Measurements from ENCODE around the gene SATB2.
A peak's percentile ranks its signal among the peaks of the same experiment; 100 is the strongest.

Gene SATB2

GRCh38 chr2:199457147-199458008 is at the start of gene SATB2:
Gene SATB2, minus strand, starts transcription at chr2:199457939. Its CDS starts 1,902 bp downstream, at chr2:199456037.
- peaks cover 75% of the 10 kb centered on the region for H3K27me3 Mint-ChIP-seq

GRCh38 chr2:199505755-199506403 is 48.1 kb upstream of the SATB2 start:
- H3K9me3 Mint-ChIP-seq = no peaks in the 10 kb centered on the region
- no peaks in the 10 kb centered on the region for H3K4me1 Mint-ChIP-seq (ENCODE audit: low read depth)
- H3K27ac Mint-ChIP-seq = no peak overlapping the region
- peaks cover 36% of the 10 kb centered on the region for H3K27me3 Mint-ChIP-seq
- no peak for DNase-seq
- no peak overlapping the region for H3K4me3 Mint-ChIP-seq
- H3K36me3 Mint-ChIP-seq (ENCODE audit: low read depth) = no peaks in the 10 kb centered on the region

More at GRCh38 chr2:199457147-199458008, at the start of gene SATB2:
- peak within 1 kb of the TSS; percentile 67 for H3K4me3 Mint-ChIP-seq
- peaks cover 2% of the 10 kb centered on the region for H3K36me3 Mint-ChIP-seq (ENCODE audit: low read depth)
- DNase-seq = peak; percentile 53
- no peak within 1 kb of the TSS for H3K27ac Mint-ChIP-seq
- H3K9me3 Mint-ChIP-seq = no peaks in the 10 kb centered on the region
- peaks cover 31% of the 10 kb centered on the region for H3K4me1 Mint-ChIP-seq (ENCODE audit: low read depth)

- H3K27ac Mint-ChIP-seq = no peak overlapping the region
- DNase-seq = no peak
- no peaks in the 10 kb centered on the region for H3K36me3 Mint-ChIP-seq (ENCODE audit: low read depth)
- no peaks in the 10 kb centered on the region for H3K9me3 Mint-ChIP-seq
- no peak overlapping the region for H3K4me3 Mint-ChIP-seq
- no peaks in the 10 kb centered on the region for H3K4me1 Mint-ChIP-seq (ENCODE audit: low read depth)
- H3K27me3 Mint-ChIP-seq = peaks cover 19% of the 10 kb centered on the region
Observed at GRCh38 chr2:199503148-199503547, 45.4 kb upstream of the SATB2 start.

- H3K36me3 Mint-ChIP-seq (ENCODE audit: low read depth) = no peaks in the 10 kb centered on the region
- H3K27ac Mint-ChIP-seq = no peak overlapping the region
- DNase-seq = no peak
- peaks cover 27% of the 10 kb centered on the region for H3K27me3 Mint-ChIP-seq
- no peaks in the 10 kb centered on the region for H3K9me3 Mint-ChIP-seq
- no peaks in the 10 kb centered on the region for H3K4me1 Mint-ChIP-seq (ENCODE audit: low read depth)
- H3K4me3 Mint-ChIP-seq = no peak overlapping the region
Observed at GRCh38 chr2:199499005-199499404, 41.3 kb upstream of the SATB2 start.

- H3K4me3 Mint-ChIP-seq = no peak overlapping the region
- H3K9me3 Mint-ChIP-seq = no peaks in the 10 kb centered on the region
- H3K4me1 Mint-ChIP-seq (ENCODE audit: low read depth) = no peaks in the 10 kb centered on the region
- H3K27ac Mint-ChIP-seq = no peak overlapping the region
- no peak for DNase-seq
- H3K27me3 Mint-ChIP-seq = peaks cover 32% of the 10 kb centered on the region
- H3K36me3 Mint-ChIP-seq (ENCODE audit: low read depth) = no peaks in the 10 kb centered on the region
Observed at GRCh38 chr2:199495147-199495546, 37.4 kb upstream of the SATB2 start.

- Mint-ChIP-seq H3K9me3 (no peaks in the 10 kb centered on the region), H3K27me3 (peaks cover 52% of the 10 kb centered on the region), H3K36me3 (ENCODE audit: low read depth) (no peaks in the 10 kb centered on the region), H3K27ac (no peak overlapping the region), H3K4me3 (no peak overlapping the region), H3K4me1 (ENCODE audit: low read depth) (no peaks in the 10 kb centered on the region)
- DNase-seq = no peak
Observed at GRCh38 chr2:199490049-199490448, 32.3 kb upstream of the SATB2 start.

GRCh38 chr2:199488772-199489400 is 31.1 kb upstream of the SATB2 start:
- no peak overlapping the region for H3K27ac Mint-ChIP-seq
- H3K27me3 Mint-ChIP-seq = peaks cover 60% of the 10 kb centered on the region
- H3K9me3 Mint-ChIP-seq = no peaks in the 10 kb centered on the region
- H3K4me3 Mint-ChIP-seq = no peak overlapping the region
- no peaks in the 10 kb centered on the region for H3K36me3 Mint-ChIP-seq (ENCODE audit: low read depth)
- DNase-seq = peak; percentile 51
- no peaks in the 10 kb centered on the region for H3K4me1 Mint-ChIP-seq (ENCODE audit: low read depth)

- Mint-ChIP-seq H3K27ac (no peak overlapping the region), H3K9me3 (no peaks in the 10 kb centered on the region), H3K4me3 (no peak overlapping the region), H3K36me3 (ENCODE audit: low read depth) (no peaks in the 10 kb centered on the region), H3K27me3 (peaks cover 56% of the 10 kb centered on the region), H3K4me1 (ENCODE audit: low read depth) (no peaks in the 10 kb centered on the region)
- DNase-seq = peak; percentile 43
Observed at GRCh38 chr2:199485732-199486335, 28.1 kb upstream of the SATB2 start.

GRCh38 chr2:199484927-199485326 is 27.2 kb upstream of the SATB2 start:
- DNase-seq = no peak
- Mint-ChIP-seq H3K9me3 (no peaks in the 10 kb centered on the region), H3K4me3 (no peak overlapping the region), H3K36me3 (ENCODE audit: low read depth) (no peaks in the 10 kb centered on the region), H3K27me3 (peaks cover 54% of the 10 kb centered on the region), H3K27ac (no peak overlapping the region), H3K4me1 (ENCODE audit: low read depth) (no peaks in the 10 kb centered on the region)

GRCh38 chr2:199480966-199481365 is 23.2 kb upstream of the SATB2 start:
- no peak for DNase-seq
- Mint-ChIP-seq H3K4me1 (ENCODE audit: low read depth) (no peaks in the 10 kb centered on the region), H3K27ac (no peak overlapping the region), H3K27me3 (peaks cover 52% of the 10 kb centered on the region), H3K36me3 (ENCODE audit: low read depth) (no peaks in the 10 kb centered on the region), H3K4me3 (no peak overlapping the region), H3K9me3 (no peaks in the 10 kb centered on the region)

- H3K9me3 Mint-ChIP-seq = no peaks in the 10 kb centered on the region
- no peaks in the 10 kb centered on the region for H3K36me3 Mint-ChIP-seq (ENCODE audit: low read depth)
- peaks cover 62% of the 10 kb centered on the region for H3K27me3 Mint-ChIP-seq
- no peak for DNase-seq
- H3K4me3 Mint-ChIP-seq = no peak overlapping the region
- H3K4me1 Mint-ChIP-seq (ENCODE audit: low read depth) = no peaks in the 10 kb centered on the region
- no peak overlapping the region for H3K27ac Mint-ChIP-seq
Observed at GRCh38 chr2:199477277-199477834, 19.6 kb upstream of the SATB2 start.

GRCh38 chr2:199471443-199472057 is 13.8 kb upstream of the SATB2 start:
- H3K27me3 Mint-ChIP-seq = peaks cover 91% of the 10 kb centered on the region
- no peak overlapping the region for H3K27ac Mint-ChIP-seq
- no peaks in the 10 kb centered on the region for H3K9me3 Mint-ChIP-seq
- no peak overlapping the region for H3K4me3 Mint-ChIP-seq
- peak; percentile 56 for DNase-seq
- H3K36me3 Mint-ChIP-seq (ENCODE audit: low read depth) = no peaks in the 10 kb centered on the region
- peaks cover 20% of the 10 kb centered on the region for H3K4me1 Mint-ChIP-seq (ENCODE audit: low read depth)

- Mint-ChIP-seq H3K4me1 (ENCODE audit: low read depth) (peaks cover 20% of the 10 kb centered on the region), H3K27me3 (peaks cover 91% of the 10 kb centered on the region), H3K27ac (no peak overlapping the region), H3K36me3 (ENCODE audit: low read depth) (no peaks in the 10 kb centered on the region), H3K4me3 (no peak overlapping the region), H3K9me3 (no peaks in the 10 kb centered on the region)
- DNase-seq = no peak
Observed at GRCh38 chr2:199470672-199471442, 13.1 kb upstream of the SATB2 start.

Measured in activated T-cell treated with anti-CD3 and anti-CD28 coated beads, Interleukin-2, amount 50 U/mL, for 24 hours (primary cell).